ENCODE data around the gene NSMCE3.

The NSMCE3 gene

DNA sequence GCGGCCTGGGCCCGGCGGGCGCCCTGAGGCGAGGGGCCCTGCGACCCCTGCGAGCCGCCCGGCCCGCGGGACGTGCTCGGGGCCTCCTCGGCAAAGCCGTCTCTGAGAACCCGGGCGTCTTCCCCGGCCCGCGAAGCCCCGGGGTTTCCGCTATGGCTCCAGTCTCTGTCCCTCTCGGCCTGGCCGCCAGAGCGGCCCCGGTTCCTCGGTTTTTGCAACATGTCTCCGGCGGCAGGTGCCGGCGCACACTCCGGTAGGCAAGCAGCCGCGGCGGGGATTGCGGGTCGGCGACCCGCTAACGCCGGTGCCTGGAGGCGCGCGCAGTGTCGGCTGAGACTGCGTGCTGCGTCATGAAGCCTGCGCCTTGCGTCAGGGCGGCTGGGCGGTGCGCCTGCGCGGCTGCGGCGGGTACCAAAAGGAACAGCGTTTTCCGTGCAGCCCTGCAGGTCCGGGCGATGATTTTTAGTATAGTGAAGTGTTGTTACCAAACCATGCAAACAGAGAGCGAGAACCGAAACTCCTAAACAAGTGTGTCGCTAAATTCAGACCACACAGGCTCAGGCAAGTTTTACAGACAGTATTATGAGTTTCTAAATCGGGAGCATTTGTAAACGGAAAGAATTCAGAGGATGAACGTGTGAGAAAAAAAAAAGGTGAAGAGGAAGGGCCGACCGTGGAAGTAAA lies at the start of gene NSMCE3:
Gene NSMCE3 (minus strand): TSS at position 338 of the 684 bp plus-strand sequence. CDS start 117 bp downstream, at position 221.
- peak; percentile 77 for DNase-seq

DNA sequence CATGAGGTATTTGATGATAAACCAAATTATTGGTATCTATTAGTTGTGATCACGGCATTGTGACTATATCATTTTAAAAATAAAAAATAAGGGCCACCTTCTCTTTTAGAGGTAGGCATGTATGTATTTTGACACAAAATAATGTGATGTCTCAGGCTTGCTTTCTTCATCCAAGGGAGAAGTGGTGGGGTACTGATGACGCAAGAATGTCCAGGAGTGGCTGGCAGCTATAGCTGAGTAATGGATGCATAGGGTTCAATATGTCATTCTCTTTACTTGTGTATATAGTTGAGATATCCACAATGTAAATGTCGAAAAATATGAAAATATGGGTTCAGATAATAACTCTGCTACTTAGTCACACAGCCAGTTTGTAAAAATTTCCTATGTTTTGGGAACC lies 46.8 kb upstream of the NSMCE3 start:
- DNase-seq = no peak

DNA sequence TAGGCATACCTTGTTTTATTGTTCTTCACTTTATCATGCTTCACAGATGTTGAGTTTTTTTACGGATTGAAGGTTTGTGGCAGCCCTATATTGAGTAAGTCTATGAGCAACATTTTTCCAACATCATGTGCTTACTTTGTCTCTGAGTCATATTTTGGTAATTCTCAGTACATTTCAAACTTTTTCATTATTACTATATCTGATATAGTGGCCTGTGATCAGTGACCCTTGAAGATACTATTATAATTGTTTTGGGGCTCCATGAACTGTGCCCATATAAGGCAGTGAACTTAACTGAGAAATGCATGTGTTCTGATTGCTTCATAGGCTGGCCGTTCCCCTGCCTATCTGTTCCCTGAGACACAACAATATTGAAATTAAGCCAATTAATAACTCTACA lies 42.8 kb upstream of the NSMCE3 start:
- no peak for DNase-seq

DNA sequence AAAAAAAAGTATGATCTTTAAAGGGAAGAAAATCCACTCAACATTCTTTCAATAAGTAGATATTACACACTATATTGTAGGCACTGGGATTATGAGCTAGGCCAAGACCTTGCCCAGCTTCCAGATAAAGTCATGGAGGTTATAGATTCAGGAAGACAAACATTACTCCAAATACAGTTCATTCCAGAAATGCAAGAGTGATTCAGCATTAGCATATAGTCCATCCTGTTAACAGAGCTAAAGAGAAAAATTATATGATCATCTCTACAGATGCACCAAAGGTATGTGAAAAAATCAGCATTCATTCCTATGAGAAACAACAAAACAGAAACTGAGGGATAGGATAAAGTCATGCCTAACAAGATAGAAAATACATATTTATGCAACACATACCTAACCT lies 42.1 kb upstream of the NSMCE3 start:
- no peak for DNase-seq

DNA sequence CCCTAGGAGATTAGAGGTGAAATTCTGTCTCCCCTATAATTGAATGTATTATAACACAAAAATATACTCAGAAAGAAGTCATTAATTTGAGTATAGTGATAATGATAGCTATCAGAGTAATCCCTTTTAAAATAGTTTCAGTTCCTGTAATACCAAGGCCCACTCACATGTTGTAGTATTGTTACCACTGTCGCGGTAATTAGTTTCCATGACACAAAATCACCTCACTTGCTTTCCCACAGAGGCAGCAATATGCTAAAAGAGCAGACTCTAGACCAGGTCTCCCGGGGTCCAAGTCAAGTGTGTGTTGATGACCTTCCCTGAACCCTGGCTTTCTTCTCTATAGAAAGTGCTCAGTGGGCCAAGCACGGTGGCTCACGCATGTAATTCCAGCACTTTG lies 39.5 kb upstream of the NSMCE3 start:
- no peak for DNase-seq

DNA sequence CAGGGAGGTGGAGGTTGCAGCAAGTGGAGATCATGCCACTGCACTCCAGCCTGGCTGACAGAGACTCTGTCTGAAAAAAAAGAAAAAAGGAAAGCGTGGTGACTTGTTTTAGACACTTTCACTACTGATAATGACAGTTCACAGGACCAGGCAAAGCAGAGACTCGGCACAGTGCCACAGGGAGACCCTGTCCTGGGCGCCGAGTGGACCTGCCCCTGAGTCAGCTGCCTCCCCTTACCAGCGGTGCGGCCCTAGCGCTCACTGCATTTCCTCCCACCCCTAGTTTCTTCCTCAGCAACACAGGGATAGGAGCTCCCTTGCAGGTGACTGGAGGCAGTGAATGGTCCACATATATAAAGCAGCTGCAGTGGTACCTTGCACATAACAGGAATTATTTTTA lies 38.7 kb upstream of the NSMCE3 start:
- DNase-seq = no peak

DNA sequence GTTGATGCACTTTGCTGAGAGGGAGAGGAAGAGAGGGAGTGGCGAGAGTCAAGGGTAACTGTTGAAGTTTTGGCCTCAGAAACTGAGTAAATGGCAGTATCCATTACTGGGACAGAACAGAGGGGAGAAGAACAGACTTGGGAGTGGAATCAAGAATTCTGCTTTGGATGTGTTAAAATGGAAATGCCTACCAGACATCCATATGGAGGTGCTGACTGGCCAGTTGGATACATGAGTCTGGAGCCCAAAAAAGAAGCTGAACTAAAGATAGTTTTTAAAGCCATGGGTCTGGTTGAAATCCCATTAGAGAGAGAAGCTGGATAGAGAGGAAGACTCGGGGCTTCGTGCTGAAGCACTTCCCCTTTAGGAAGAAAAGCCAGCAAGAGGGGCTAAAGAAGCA lies 35.9 kb upstream of the NSMCE3 start:
- no peak for DNase-seq

DNA sequence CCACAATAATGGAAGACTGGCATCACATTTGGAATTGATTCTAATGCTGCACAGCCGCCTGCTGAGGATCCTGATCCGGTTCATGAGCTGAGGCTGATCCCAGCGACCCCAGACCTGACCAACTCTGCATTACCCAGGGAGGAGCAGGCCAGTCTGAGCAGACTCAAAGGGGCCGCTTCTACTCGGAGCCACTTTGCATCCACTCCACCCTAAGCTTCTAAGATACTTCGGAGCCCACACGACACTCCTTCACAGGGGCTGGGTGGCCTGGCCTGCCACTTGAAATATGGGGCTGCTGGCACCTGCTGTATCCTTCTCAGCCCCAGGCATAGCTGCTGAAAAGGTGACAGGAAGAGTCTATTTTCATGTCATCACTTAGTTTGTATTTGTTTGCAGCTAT lies 33.2 kb upstream of the NSMCE3 start:
- DNase-seq = no peak

DNA sequence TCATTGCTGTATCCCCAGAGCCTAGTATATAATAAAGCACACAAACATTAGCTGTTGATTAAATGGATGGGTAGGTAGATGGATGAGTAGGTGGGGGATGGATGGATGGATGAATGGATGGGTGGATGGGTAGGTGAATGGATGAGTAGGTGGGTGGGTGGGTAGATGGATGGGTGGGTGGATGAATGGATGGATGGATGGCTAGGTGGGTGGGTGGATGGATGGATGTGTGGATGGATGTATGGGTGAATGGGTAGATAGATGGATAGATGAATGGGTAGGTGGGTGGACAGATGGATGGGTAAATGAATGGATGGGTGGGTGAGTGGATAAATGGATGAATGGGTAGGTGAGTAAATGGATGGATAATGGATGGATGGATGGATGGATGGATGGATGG lies 30.2 kb upstream of the NSMCE3 start:
- no peak for DNase-seq

DNA sequence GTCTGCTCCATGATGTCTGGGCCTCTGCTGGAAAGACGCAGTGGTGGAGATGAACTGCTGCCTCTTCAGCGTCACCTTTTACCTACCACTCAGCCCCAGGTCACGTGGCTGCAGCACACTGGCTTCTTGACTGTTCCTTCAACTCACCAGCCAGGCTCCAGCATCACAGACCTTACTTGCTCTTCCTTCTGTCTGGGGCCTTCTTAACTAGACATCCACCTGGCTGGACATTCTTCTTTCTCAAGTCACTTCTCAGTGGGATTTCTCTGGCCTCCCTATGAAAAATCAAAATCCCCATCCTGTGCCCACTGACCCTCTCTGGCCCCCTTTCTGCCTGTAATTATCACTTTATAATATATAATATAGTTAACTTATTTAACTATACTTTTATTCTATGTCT lies 29.7 kb upstream of the NSMCE3 start:
- DNase-seq = no peak

DNA sequence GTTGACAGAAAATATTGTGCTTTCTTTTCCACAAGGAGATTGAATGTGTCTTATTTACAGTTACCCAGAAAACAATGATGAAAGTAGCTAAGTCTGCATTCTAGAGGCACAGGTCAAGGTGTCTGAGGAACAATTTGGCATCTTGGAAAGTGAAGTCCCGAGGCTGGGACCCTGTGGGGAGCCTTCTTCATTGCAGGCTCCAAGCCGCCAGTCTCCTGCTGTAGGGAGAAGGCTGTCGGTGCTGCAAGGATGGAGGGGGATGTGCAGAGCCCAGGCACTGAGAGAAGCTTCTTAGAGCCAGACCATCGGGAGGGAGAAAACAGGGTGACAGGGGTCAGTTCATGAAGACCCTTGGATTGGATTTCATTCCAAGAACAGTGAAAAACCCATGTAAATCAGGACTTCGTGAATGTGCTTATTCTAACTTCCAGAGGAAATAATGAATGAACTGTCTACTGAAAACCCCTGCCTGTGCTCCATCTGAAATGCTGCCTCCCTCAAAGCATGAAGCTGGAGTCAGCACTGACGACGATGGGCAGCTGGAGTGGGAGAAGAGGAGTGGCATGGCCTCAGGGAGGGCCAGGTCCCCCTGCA lies 25.2 kb upstream of the NSMCE3 start:
- DNase-seq = no peak

DNA sequence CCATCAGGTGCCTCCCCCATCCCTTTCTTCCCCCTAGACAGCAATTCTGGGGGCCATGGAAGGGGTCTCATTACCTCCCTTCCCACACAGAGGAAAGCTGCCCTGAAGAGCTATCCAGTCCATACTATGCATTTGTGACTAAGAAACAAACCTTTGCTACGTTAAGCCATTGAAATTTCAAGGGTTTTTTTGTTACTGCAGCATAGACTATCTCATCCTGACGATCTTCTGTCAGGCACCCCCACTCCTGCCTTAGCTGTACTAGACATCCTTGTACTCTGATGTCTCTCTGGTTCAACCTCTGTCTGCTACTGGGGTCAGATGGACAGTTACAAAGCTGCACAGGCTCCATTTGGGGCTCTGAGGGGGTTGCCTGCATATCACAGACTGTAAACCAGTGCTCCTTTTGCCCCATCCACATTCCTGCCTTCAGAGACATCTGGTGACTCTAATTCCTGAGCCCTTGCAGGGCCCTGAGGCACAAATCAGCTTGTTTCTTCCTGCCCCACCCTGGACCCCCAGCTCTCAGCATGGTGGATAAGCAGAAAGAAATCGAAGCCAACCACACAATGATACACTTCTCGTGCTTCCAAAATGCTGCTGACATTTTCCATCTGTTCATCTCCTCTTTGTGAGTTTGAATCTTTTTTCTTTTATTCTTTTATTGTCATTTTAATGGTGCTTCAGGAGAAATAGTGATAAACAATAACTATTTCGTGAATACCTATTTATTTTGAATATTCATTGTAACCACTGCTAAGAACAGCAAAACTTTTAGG lies 21.6 kb upstream of the NSMCE3 start:
- no peak for DNase-seq

DNA sequence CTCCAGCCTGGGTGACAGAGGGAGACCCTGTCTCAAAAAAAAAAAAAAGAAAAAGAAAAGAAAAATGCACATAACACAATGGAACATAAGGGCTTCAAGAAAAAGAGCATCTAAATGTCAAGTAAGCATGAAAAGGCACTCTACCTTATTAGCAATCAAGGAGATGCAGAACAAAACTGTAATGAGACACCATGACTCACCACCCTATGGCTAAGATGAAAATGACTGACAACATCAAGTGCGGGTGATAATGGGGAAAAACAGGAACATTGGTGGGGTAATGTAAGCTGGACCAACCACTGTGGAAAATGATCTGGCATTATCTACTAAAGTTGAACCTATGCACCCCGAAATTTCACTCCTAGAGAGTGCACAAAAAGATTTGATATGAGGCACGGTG lies 19.6 kb upstream of the NSMCE3 start:
- DNase-seq = no peak

DNA sequence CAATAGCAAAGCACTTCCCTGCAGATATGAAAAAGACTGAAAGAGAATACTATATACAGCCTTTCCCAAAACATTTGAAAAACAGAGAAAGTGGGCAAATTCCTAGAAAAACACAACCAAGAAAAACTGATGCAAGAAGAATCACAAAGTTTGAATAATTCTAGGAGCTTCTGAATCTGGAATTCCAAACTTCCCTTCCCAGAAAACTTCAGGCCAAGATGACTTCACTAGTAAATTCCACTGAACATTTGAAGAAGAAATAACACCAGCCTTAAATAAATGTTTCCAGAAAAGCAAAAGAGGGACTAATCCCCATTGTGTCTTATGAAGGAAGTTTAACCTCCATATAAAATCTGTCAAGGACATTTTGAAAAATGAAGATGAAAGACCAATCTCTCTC lies 15.8 kb upstream of the NSMCE3 start:
- DNase-seq = no peak

DNA sequence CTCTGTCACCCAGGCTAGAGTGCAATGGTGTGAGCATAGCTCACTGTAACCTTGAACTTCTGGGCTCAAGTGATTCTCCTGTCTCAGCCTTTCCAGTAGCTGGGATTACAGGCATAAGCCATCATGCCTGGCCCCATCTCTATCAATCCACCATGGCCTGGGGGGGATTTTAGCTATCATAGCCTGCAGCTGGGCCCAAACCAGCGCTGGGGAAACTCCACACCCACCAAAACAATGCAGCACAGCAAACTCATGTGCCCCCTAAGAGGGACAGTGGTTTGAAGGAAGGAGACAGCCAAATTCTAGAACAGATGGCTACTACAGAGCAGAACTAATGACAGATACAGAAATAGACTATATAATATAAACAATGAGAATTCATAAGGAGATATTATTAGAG lies 13.8 kb upstream of the NSMCE3 start:
- no peak for DNase-seq

DNA sequence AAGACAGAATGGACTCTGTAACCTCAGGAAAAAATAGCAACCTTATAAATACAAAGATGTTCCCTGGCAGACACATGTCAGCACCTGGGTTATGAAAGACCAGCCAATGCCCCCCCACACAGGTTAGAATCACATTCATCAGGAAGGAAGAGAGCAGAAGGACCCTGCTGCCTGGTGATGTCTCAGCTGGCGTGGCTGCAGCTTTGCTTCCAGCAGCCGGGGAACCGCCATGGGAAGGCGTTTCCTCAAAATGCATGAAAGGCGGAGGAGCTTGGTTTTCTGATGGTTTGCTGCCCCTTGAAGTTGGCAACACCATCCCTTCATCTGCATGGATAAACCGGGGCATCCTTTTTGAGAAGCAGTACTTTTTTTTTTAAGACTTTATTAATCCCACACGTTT lies 10.9 kb upstream of the NSMCE3 start:
- DNase-seq = no peak

DNA sequence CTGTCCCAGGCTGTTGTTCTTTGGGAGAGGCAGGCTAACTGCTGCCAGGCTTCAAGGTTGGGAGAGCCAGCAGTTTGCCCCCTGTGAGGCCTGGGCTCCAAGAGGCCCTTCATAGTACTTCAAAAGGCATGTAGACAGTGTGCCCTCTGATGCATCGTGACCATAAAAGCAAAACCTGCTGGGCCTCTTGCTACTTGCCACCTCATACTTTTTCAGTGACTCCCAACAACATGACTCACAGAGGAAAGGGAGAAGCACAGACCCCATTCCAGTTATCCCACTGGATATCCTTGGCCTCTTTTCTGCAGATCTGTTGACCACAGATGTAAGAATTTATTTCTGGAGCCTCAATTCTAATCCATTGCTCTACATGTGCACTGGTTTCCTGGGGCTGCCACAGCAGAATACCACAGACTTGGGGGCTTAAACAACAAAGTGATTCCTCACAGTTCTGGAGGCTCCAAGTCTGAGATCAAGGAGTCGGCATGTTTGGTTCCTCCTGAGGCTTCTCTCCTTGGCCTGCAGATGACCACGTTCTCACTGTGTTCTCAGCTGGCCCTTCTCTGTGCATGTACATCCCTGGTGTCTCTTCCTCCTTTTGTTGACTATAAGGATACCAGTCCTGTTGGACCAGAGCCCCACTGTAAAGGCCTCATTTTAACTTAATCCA lies 8.9 kb upstream of the NSMCE3 start:
- DNase-seq = peak; percentile 72

DNA sequence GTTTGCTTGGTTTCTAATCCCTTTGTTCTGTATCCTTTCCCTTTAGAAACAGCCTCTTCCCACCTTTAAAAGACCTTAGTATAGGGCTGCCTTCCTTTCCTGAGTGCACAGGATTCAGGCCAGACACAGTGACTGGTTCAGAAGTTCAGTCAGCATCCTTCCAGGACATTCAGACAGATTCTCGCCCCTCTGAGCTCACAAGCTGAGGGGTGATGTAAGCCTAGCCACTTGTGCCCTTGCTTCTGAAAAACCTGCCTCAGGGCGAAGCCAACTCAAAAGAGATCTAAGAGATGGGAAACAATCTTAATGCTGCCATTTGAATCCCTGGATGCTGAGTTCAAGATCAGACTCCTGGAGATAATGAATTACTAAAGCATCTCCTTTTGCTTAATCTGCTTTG lies 6.7 kb upstream of the NSMCE3 start:
- no peak for DNase-seq

DNA sequence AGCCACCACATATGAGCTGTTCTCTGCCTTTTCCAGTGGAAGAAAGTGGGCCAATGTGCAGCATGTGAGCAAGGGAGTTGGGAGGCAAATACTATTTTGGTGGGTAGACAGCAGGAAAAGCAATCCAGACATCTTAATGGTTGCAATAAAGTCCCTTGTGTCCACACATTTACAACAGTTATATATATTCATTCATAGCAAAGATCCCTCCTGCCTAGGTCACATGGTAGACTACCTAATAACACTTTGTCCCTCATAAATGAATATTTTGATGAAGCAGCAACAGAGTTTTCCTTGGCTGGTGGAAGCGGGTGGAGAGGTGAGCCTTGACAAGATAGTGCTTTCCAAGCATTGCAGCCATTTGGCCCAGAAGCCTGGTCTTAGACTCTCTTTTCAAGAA lies 6.2 kb upstream of the NSMCE3 start:
- DNase-seq = no peak

DNA sequence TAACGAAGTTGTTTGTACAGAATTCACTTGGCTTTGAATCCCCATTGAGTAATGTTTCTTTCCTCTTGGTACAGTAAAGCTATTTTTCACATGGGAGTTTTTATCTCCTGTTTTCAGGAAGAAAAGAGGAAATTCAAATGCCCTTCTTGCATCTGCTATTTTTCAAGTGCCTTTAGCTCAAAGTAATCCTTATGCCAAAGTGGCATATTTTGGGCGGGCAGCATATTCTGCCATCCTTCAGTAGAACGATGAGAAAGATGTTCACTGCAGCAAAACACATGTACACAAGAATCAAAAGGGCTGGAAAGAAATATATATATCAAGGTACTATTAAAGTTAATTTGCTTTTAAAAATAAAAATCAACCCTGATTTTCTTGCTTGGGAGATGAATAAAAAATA lies 5.3 kb upstream of the NSMCE3 start:
- DNase-seq = no peak

DNA sequence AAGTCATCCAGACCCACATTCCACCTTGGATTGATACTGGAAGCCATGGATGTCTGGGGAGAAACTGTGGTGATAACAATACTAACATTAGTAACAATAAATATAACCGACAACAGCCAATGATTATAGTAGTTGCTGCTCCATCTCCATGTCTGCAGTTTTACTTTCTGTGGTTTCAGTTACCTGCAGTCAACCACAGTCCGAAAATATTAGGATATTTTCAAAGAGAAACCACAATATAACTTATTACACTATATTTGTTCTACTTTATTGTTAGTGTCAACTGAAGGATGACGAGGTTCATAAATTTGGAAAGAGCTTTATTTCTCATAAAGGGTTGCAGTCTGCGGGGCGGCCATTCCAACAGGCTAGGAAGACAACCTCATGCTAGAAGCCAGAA lies 2.6 kb upstream of the NSMCE3 start:
- DNase-seq = no peak

DNA sequence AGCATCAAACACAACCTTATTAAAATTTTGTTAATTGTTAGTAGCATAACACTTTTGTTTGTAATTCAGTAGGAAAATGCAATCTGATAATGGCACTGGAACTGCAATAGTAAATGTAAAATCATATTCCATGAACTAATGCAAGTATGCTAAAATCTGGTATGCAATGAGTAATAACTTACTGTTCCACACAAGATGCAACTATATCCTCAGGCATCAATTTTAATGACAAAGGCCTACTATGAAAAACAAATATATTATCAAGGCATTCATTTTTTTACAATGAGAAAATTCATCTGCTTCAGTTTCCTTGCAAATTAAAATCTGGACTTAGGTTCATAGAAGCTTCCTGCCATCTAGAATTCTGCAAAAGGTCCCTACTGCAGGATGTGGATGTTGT lies 1.4 kb upstream of the NSMCE3 start:
- no peak for DNase-seq

DNA sequence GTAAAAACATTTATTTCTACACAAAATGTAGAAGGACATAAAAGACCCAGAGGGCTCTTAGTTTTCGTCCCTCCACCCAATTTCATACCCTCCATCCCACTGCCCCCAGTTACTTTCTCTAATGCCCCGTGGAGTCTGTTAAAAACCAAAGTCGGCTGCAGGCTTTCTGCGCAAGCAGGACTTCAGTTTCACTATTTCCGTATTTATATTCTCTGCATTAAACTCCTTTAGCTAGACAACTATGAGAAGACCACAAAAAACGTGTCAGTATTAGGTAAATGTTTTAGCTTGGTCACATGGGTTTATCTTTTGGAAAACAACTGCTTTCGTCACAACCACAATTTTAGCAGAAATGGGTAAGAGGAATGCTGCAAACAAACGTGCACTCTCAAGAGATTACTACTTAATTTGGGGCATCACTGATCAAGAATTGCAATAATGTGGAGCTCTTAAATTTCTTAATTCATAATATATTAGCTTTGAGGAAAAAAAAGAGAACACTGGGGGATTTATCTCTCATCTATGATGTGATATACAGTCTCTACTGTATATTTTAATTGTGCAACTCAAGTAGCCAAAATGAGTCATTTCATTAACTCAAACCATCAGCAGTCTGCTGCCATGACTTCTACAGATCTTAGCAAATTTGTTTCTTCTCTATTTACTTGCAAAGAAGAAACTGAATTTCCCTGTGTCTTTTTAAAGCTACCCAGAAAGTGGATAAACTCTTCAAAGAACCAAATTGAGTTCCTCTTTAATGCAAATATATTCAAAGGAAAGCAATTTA lies 740 bp upstream of the NSMCE3 start:
- no peak for DNase-seq

All from T1000 (cell line).